ENCODE measurements around the gene GSTM4.
"Not testable (repeated sequence)": the region's sequence is repeated elsewhere in the genome, so short reads cannot be mapped to it uniquely, and the experiment has no call there.

DNA sequence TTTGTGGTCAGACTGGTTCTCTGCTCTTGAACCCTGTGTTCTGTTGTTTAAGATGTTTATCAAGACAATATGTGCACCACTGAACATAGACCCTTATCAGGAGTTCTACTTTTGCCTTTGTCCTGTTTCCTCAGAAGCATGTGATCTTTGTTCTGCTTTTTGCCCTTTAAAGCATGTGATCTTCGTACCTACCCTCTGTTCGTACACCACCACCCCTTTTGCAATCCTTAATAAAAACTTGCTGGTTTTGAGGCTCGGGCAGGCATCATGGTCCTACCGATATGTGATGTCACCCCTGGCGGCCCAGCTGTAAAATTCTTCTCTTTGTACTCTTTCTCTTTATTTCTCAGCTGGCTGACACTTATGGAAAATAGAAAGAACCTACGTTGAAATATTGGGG is 28.9 kb downstream of the GSTM4 start:
- not testable (repeated sequence) for TF ChIP-seq EZH2 (IDR thresholded peaks at IDR 0.05; ENCODE audit: borderline replicate concordance, low read length)
- TF ChIP-seq, protein P1, sequence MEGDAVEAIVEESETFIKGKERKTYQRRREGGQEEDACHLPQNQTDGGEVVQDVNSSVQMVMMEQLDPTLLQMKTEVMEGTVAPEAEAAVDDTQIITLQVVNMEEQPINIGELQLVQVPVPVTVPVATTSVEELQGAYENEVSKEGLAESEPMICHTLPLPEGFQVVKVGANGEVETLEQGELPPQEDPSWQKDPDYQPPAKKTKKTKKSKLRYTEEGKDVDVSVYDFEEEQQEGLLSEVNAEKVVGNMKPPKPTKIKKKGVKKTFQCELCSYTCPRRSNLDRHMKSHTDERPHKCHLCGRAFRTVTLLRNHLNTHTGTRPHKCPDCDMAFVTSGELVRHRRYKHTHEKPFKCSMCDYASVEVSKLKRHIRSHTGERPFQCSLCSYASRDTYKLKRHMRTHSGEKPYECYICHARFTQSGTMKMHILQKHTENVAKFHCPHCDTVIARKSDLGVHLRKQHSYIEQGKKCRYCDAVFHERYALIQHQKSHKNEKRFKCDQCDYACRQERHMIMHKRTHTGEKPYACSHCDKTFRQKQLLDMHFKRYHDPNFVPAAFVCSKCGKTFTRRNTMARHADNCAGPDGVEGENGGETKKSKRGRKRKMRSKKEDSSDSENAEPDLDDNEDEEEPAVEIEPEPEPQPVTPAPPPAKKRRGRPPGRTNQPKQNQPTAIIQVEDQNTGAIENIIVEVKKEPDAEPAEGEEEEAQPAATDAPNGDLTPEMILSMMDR (IDR thresholded peaks at IDR 0.05; ENCODE audit: low read length): not testable (repeated sequence)
